Esophagus muscularis mucosa (tissue), 4 donors: ENCODE results near the gene P2RX5. TPM values are rescaled to one million over a fixed set of nuclear protein-coding genes. Genes with fewer than 3 reads are reported as not detected.

Experiments used
- DNase-seq: peaks from one replicate; pipeline ENCODE4 v3.0.0-alpha.2; 2017; ENCODE audit errors: extremely low spot score
- H3K27ac ChIP-seq, 4 donors: fragments of 200-600 bp; sonication (generic); replicated peaks in 1 of 4; 1 replicate in 3 of 4; 2 replicates in 1 of 4; pipeline ENCODE4 v1.5.1; 2016 to 2019; ENCODE audit warnings: mild to moderate bottlenecking in 1 of 4
- H3K27me3 ChIP-seq, 4 donors: fragments of 200-600 bp; sonication (generic); one replicate each; pipeline versions ENCODE4 v1.5.1 to v1.6.0; 2016 to 2019
- H3K36me3 ChIP-seq, 4 donors: fragments of 200-600 bp; sonication (generic); one replicate each; pipeline ENCODE4 v1.5.1; 2016 to 2019
- H3K4me1 ChIP-seq, 4 donors: fragments of 200-600 bp; sonication (generic); one replicate each; pipeline ENCODE4 v1.5.1; 2016 to 2019
- H3K4me3 ChIP-seq, 4 donors: fragments of 200-600 bp; sonication (generic); 1 replicate in 2 of 4; 2 replicates in 2 of 4; pipeline ENCODE4 v1.5.1; 2016 to 2019; ENCODE audit warnings: mild to moderate bottlenecking in 4 of 4, moderate library complexity in 1 of 4
- H3K9me3 ChIP-seq, 4 donors: fragments of 200-600 bp; sonication (generic); 1 replicate in 3 of 4; 2 replicates in 1 of 4; pipeline ENCODE4 v1.5.1; 2016 to 2019
- EP300 ChIP-seq: sonication (generic); formaldehyde crosslinking; IDR thresholded peaks from one replicate; pipeline ENCODE4 v1.6.1; 2017; ENCODE audit warnings: antibody characterized with exemption
- POLR2A ChIP-seq: fragments of 450-650 bp; IDR thresholded peaks from one replicate; pipeline ENCODE4 v1.6.1; 2017; ENCODE audit warnings: antibody characterized with exemption, moderate library complexity, mild to moderate bottlenecking, low read depth
- POLR2AphosphoS5 ChIP-seq, 2 donors: sonication (generic); formaldehyde crosslinking; IDR thresholded peaks; one replicate each; pipeline ENCODE4 v1.6.1; 2017; ENCODE audit warnings: antibody characterized with exemption in 2 of 2
- WGBS: methylation state at CpG from one replicate; pipeline ENCODE4 v1.1.5; 2018; 5-methylcytosine and 5-hydroxymethylcytosine counted together
- intact Hi-C: fragments of 100-400 bp; cut with DNase I; formaldehyde crosslinking; loops from one replicate; pipeline ENCODE4 v1.15.1; 2023
- total RNA-seq, 4 donors: library from RNA; depleted of rRNA; stranded (reverse); fragments of >200 nt; gene quantifications; one replicate each; pipeline versions ENCODE4 v1.1.0 to v1.2.1, GENCODE V29; 2016
- TF ChIP-seq, protein P1 (sequence below), 3 experiments: fragments of 200-600 bp in 2 of 3; fragments of 450-650 bp in 1 of 3; sonication (generic) in 2 of 3; IDR thresholded peaks; one replicate each; pipeline ENCODE4 v1.5.1; 2017 to 2019; ENCODE audit warnings: antibody characterized with exemption in 3 of 3, mild to moderate bottlenecking in 2 of 3, moderate library complexity in 1 of 3

The P2RX5 gene
- total RNA-seq, 4 donors from 2014 or later, result 0.19 to 1.5 (median 1.0) TPM

DNA sequence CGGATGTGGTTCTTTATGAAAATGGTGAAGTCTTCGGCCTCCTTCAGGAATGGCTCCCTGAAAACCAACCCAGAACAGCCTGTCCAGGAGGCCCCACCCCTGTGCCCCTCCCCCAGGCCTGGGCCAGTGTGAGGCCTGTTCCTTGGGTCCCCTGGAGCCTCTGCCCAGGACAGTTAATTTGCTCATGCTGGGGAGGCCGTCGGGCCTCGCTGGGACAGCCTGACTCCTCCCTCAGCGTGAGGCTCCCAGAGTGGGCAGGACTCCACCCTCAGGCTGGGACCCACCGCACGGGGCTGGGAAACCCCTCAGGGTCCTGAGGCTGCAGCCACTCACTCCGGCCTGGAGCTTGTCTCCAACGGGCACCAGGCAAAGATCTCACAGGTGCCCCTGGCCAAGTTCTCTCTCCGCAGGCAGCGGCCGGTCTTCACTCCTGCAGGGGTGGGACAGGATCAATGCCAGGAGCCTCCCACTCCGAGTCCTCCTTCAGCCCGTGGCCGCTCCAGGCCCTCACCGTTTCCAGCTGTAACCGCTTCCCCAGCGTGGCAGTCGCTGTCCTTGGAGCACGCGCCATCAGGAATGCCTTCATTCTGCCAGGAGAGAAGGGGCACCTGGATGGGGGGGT, 5.8 kb downstream of the P2RX5 start:
- Histone ChIP-seq H3K4me3 (no peak overlapping the region), H3K27ac (no peak overlapping the region), H3K4me1 (peaks cover 5 to 16% (median 9%) of the 10 kb centered on the region in 4 donors), H3K36me3 (no peaks in the 10 kb centered on the region), H3K27me3 (peaks cover 0 to 70% (median 20%) of the 10 kb centered on the region in 4 donors), H3K9me3 (no peaks in the 10 kb centered on the region)
- no peak for DNase-seq
- TF ChIP-seq POLR2A, result no peak
- no peak for TF ChIP-seq EP300
- TF ChIP-seq POLR2AphosphoS5 (IDR thresholded peaks at IDR 0.05), result no peak
- TF ChIP-seq, protein P1, sequence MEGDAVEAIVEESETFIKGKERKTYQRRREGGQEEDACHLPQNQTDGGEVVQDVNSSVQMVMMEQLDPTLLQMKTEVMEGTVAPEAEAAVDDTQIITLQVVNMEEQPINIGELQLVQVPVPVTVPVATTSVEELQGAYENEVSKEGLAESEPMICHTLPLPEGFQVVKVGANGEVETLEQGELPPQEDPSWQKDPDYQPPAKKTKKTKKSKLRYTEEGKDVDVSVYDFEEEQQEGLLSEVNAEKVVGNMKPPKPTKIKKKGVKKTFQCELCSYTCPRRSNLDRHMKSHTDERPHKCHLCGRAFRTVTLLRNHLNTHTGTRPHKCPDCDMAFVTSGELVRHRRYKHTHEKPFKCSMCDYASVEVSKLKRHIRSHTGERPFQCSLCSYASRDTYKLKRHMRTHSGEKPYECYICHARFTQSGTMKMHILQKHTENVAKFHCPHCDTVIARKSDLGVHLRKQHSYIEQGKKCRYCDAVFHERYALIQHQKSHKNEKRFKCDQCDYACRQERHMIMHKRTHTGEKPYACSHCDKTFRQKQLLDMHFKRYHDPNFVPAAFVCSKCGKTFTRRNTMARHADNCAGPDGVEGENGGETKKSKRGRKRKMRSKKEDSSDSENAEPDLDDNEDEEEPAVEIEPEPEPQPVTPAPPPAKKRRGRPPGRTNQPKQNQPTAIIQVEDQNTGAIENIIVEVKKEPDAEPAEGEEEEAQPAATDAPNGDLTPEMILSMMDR (IDR thresholded peaks at IDR 0.05), result no peak
- intact Hi-C loops, result no loop called here
- 82% methylated on average over 10 of the region's 22 CpGs for WGBS

DNA sequence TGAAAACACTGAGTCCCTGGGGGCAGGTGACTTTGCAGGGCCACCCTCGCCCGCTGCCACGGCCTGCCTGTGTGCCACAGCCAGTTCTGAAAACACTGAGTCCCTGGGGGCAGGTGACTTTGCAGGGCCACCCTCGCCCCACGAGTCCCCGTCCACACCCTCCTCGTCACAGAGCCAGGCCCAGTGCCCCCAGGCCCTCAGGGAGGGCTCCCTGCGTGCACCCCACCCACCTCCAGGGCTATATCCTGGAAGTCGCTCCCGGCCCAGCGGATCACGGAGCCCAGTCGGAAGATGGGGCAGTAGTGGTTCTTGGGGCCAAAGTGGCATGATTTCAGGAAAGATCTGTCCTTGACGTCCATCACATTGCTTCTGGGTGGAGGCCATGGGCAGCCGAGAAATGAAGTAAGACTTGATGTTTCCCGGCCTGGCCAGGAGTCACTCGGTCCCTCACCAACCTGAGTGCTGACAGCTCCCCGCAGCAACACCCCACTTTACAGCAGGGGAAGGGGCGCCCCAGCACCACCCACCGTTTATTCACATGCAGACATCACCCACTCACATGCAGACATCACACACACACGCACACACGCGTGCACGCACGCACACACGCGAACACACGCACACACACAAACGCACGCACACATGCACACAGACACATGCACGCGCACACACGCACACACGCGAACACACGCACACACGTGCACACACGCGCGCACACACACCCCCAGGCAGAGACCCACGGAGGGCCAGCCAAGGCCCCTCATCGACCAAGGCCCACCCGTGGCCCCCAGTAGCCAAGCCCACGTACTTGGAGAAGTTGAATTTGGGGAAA, 6.5 kb downstream of the P2RX5 start:
- TF ChIP-seq EP300, result no peak
- TF ChIP-seq POLR2A, result no peak
- TF ChIP-seq POLR2AphosphoS5 (IDR thresholded peaks at IDR 0.05), result no peak
- TF ChIP-seq, protein P1 (IDR thresholded peaks at IDR 0.05), result no peak
- H3K36me3 ChIP-seq, result no peaks in the 10 kb centered on the region
- H3K27ac ChIP-seq, result no peak overlapping the region
- no peak for DNase-seq
- intact Hi-C loops, result no loop called here
- H3K4me3 ChIP-seq, result no peak overlapping the region
- 93% methylated on average over 31 of the region's 44 CpGs for WGBS
- H3K4me1 ChIP-seq, result peaks cover 0 to 9% (median 3%) of the 10 kb centered on the region in 4 donors
- peaks cover 0 to 70% (median 13%) of the 10 kb centered on the region in 4 donors for H3K27me3 ChIP-seq
- H3K9me3 ChIP-seq, result no peaks in the 10 kb centered on the region

DNA sequence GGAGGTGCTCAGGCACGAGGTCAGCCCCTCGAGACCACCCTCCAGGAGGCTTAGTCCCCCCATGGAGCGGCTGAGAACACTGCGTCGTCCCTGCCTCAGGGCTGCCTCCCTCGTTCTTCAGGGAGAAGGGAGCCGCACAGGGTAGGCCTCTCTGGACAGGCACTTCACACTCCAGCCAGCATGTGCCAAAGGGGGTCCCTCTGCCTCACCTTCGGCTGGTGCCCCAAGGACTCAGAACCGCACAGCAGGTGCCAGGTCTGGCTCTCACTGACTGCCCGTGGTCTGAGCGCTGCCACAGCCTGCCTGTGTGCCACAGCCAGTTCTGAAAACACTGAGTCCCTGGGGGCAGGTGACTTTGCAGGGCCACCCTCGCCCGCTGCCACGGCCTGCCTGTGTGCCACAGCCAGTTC, 7.1 kb downstream of the P2RX5 start:
- Histone ChIP-seq H3K27me3 (peaks cover 0 to 70% (median 8%) of the 10 kb centered on the region in 4 donors), H3K4me3 (no peak overlapping the region), H3K36me3 (no peaks in the 10 kb centered on the region), H3K9me3 (no peaks in the 10 kb centered on the region), H3K27ac (no peak overlapping the region), H3K4me1 (peaks cover 0 to 7% (median 3%) of the 10 kb centered on the region in 4 donors)
- WGBS, result 76% methylated on average over 5 of the region's 14 CpGs
- TF ChIP-seq, protein P1 (IDR thresholded peaks at IDR 0.05), result no peak
- TF ChIP-seq POLR2A (no peak), EP300 (no peak)
- DNase-seq, result no peak
- intact Hi-C loops, result no loop called here

DNA sequence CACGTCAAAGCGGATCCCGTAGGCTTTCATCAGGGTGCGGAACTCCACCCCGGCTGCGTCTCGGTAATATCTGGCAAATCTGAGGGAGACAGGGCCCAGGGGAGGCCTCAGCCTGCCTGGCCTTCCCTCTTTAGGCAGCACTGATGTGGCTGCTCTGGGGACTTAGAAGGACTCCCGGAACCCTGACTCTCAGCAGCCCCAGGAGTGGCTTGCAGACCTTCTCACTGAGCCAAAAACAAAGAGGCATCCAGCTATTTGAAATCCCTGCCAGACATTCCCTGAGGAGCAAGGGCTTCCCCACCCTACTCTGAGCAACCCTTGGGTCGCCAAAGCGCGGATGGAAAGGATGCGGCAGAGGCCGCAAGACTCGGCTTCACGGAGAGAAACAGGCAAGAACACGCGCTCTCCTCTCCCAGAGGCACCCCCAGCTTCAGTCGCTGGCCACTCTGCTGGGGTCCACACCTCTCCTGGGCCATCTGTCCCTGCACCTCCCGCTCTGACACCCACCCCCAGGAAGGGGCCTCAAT, 7.9 kb downstream of the P2RX5 start:
- intact Hi-C loops, result no loop called here
- peaks cover 0 to 70% (median 5%) of the 10 kb centered on the region in 4 donors for H3K27me3 ChIP-seq
- H3K36me3 ChIP-seq, result no peaks in the 10 kb centered on the region
- peaks cover 0 to 7% (median 3%) of the 10 kb centered on the region in 4 donors for H3K4me1 ChIP-seq
- WGBS, result 66% methylated on average over 12 of the region's 19 CpGs
- DNase-seq, result no peak
- H3K9me3 ChIP-seq, result no peaks in the 10 kb centered on the region
- H3K27ac ChIP-seq, result no peak overlapping the region
- TF ChIP-seq POLR2A (no peak), POLR2AphosphoS5 (IDR thresholded peaks at IDR 0.05) (no peak), EP300 (no peak)
- TF ChIP-seq, protein P1 (IDR thresholded peaks at IDR 0.05), result no peak
- H3K4me3 ChIP-seq, result no peak overlapping the region
